Caco-2 (cell line): ENCODE results near the gene FLT3LG. TPM values are rescaled to one million over a fixed set of nuclear protein-coding genes. Genes with fewer than 3 reads are reported as not detected.
A peak's percentile ranks its signal among the peaks of the same experiment; 100 is the strongest.

Experiments used
- BruUV-seq: library from RNA; stranded (reverse); fragments of 400-500 nt; replicated peaks from 2 replicates; lab custom pipeline; 2021; lab: Mats Ljungman, UMichigan
- CTCF ChIA-PET: fragments of 300-600 bp; sonication (Branson Sonifier 250); formaldehyde crosslinking; loops from one replicate; lab custom pipeline; 2022; ENCODE audit warnings: antibody characterized with exemption; lab: Charles Lee
- POLR2A ChIA-PET: fragments of 300-600 bp; sonication (Branson Sonifier 250); formaldehyde crosslinking; loops from one replicate; lab custom pipeline; 2022; ENCODE audit warnings: antibody characterized with exemption; lab: Charles Lee
- DNase-seq, 2 experiments: peaks; one replicate each; pipeline versions ENCODE4 v3.0.0 to v3.0.0-alpha.2; 2020 to 2022
- H3K27me3 ChIP-seq: replicated peaks from 2 replicates; pipeline ENCODE4 v1.6.0; 2011; ENCODE audit warnings: low read length; ENCODE audit not compliant: control insufficient read depth, insufficient read depth
- H3K36me3 ChIP-seq: 2 replicates; pipeline ENCODE4 v1.5.1; 2011; ENCODE audit warnings: low read length; ENCODE audit not compliant: control insufficient read depth, insufficient read depth
- H3K4me1 ChIP-seq: fragments of 250-450 bp; sonication (Bioruptor Pico); 2 replicates; pipeline ENCODE4 v1.5.1; 2020; ENCODE audit warnings: mild to moderate bottlenecking
- H3K4me3 ChIP-seq: 2 replicates; pipeline ENCODE4 v1.5.1; 2011; ENCODE audit warnings: low read depth, mild to moderate bottlenecking, control low read depth, low read length
- H3K9me3 ChIP-seq: fragments of 250-450 bp; sonication (Bioruptor Pico); 2 replicates; pipeline ENCODE4 v1.5.1; 2020; ENCODE audit warnings: mild to moderate bottlenecking, moderate library complexity
- H3K27ac Mint-ChIP-seq: one replicate; pipeline ENCODE4 v1.8.0; 2022; ENCODE audit warnings: mixed read lengths; ENCODE audit not compliant: unreplicated experiment
- H3K27me3 Mint-ChIP-seq: one replicate; pipeline ENCODE4 v1.8.0; 2022; ENCODE audit warnings: mixed read lengths; ENCODE audit not compliant: insufficient read depth, unreplicated experiment
- H3K36me3 Mint-ChIP-seq: one replicate; pipeline ENCODE4 v1.8.0; 2022; ENCODE audit warnings: mild to moderate bottlenecking, mixed read lengths; ENCODE audit not compliant: insufficient read depth, unreplicated experiment
- H3K4me1 Mint-ChIP-seq: one replicate; pipeline ENCODE4 v1.8.0; 2022; ENCODE audit warnings: low read depth, mixed read lengths; ENCODE audit not compliant: unreplicated experiment
- H3K4me3 Mint-ChIP-seq: one replicate; pipeline ENCODE4 v1.8.0; 2022; ENCODE audit warnings: mild to moderate bottlenecking, moderate library complexity, mixed read lengths; ENCODE audit not compliant: unreplicated experiment
- H3K9me3 Mint-ChIP-seq: one replicate; pipeline ENCODE4 v1.8.0; 2022; ENCODE audit warnings: mixed read lengths; ENCODE audit not compliant: unreplicated experiment
- CTCF ChIP-seq, 2 experiments: fragments of 200-600 bp in 1 of 2; IDR thresholded peaks; 1 replicate in 1 of 2; 2 replicates in 1 of 2; pipeline versions ENCODE4 v1.5.1 to v1.8.0; 2011 to 2022; ENCODE audit warnings: antibody characterized with exemption in 1 of 2, control low read depth in 1 of 2, inconsistent platforms in 1 of 2, low read depth in 1 of 2, low read length in 1 of 2, mild to moderate bottlenecking in 1 of 2, moderate library complexity in 1 of 2; ENCODE audit not compliant: insufficient read depth in 1 of 2, severe bottlenecking in 1 of 2, unreplicated experiment in 1 of 2
- intact Hi-C: fragments of 100-400 bp; cut with micrococcal nuclease; formaldehyde crosslinking; loops from one replicate; pipeline ENCODE4 v1.10.0; 2022; ENCODE audit not compliant: unreplicated experiment
- total RNA-seq: library from RNA; stranded (reverse); gene quantifications from 2 replicates; pipeline ENCODE4 v1.2.3, GENCODE V29; 2022

The FLT3LG gene
- total RNA-seq, 1 experiment from 2014 or later, result 2.1 TPM

GRCh38 chr19:49507803-49508494, 33.9 kb downstream of the FLT3LG start:
- H3K4me1 Mint-ChIP-seq, result peaks cover 16% of the 10 kb centered on the region
- peaks cover 12% of the 10 kb centered on the region for H3K4me1 ChIP-seq
- no peaks in the 10 kb centered on the region for H3K9me3 ChIP-seq
- H3K36me3 ChIP-seq, result no peaks in the 10 kb centered on the region
- no peak overlapping the region for H3K4me3 Mint-ChIP-seq
- H3K4me3 ChIP-seq, result no peak overlapping the region
- H3K27me3 ChIP-seq, result no peaks in the 10 kb centered on the region
- no TSS peak for BruUV-seq
- DNase-seq, result no peak
- no peaks in the 10 kb centered on the region for H3K36me3 Mint-ChIP-seq
- H3K9me3 Mint-ChIP-seq, result no peaks in the 10 kb centered on the region
- TF ChIP-seq CTCF (IDR thresholded peaks at IDR 0.05; ENCODE audit: insufficient read depth in 1 of 2, low read depth in 1 of 2, low read length in 1 of 2, severe bottlenecking in 1 of 2, unreplicated experiment in 1 of 2), result no peak
- POLR2A ChIA-PET, result no interaction called here
- no peaks in the 10 kb centered on the region for H3K27me3 Mint-ChIP-seq
- no peak overlapping the region for H3K27ac Mint-ChIP-seq
- CTCF ChIA-PET, result interaction anchor here (0.6 to 3.1 kb wide), 3 partner anchors 38 to 61 kb away, joined by 3 to 62 read pairs (median 3); no protein-coding TSS in a partner anchor
- intact Hi-C loops, result no loop called here

- intact Hi-C loops, result no loop called here
- peak; percentile 76 to 80 for DNase-seq
- Histone ChIP-seq H3K36me3 (0 out of 2 replicates have a peak, but pooled peaks cover 4% of the 10 kb centered on the region), H3K4me1 (peaks cover 18% of the 10 kb centered on the region), H3K9me3 (no peaks in the 10 kb centered on the region), H3K4me3 (peak overlapping the region; percentile 86), H3K27me3 (no peaks in the 10 kb centered on the region)
- no peak for TF ChIP-seq CTCF (IDR thresholded peaks at IDR 0.05; ENCODE audit: insufficient read depth in 1 of 2, low read depth in 1 of 2, low read length in 1 of 2, severe bottlenecking in 1 of 2, unreplicated experiment in 1 of 2)
- Mint-ChIP-seq H3K4me1 (peaks cover 24% of the 10 kb centered on the region), H3K27ac (peak overlapping the region; percentile 88), H3K4me3 (peak overlapping the region; percentile 100), H3K36me3 (peaks cover 19% of the 10 kb centered on the region), H3K9me3 (no peaks in the 10 kb centered on the region), H3K27me3 (no peaks in the 10 kb centered on the region)
- no TSS peak for BruUV-seq
- ChIA-PET CTCF (interaction anchor here (1.0 to 3.8 kb wide), 5 partner anchors 22 to 58 kb away, joined by 3 to 35 read pairs (median 6); no protein-coding TSS in a partner anchor), POLR2A (interaction anchor here (0.7 to 1.4 kb wide), 3 partner anchors 33 to 171 kb away, joined by 3 to 7 read pairs (median 4); partner anchors contain the start of gene NOSIP)
These were observed 39.1 kb downstream of the FLT3LG start for GRCh38 chr19:49512970-49513745.

- POLR2A ChIA-PET, result interaction anchor here (0.5 to 1.4 kb wide), 5 partner anchors 9 to 67 kb away, joined by 3 to 17 read pairs (median 6); partner anchors contain the start of genes NOSIP and RCN3
- H3K4me3 ChIP-seq, result peak overlapping the region; percentile 86
These were observed 39.7 kb downstream of the FLT3LG start for GRCh38 chr19:49513746-49514118.

More at GRCh38 chr19:49513746-49514118, 39.7 kb downstream of the FLT3LG start:
- peaks cover 18% of the 10 kb centered on the region for H3K4me1 ChIP-seq
- no peaks in the 10 kb centered on the region for H3K27me3 ChIP-seq
- no peak for TF ChIP-seq CTCF (IDR thresholded peaks at IDR 0.05; ENCODE audit: insufficient read depth in 1 of 2, low read depth in 1 of 2, low read length in 1 of 2, severe bottlenecking in 1 of 2, unreplicated experiment in 1 of 2)
- intact Hi-C loops, result no loop called here
- Mint-ChIP-seq H3K36me3 (peaks cover 19% of the 10 kb centered on the region), H3K9me3 (no peaks in the 10 kb centered on the region), H3K4me3 (peak overlapping the region; percentile 100), H3K27me3 (no peaks in the 10 kb centered on the region), H3K4me1 (peaks cover 24% of the 10 kb centered on the region), H3K27ac (peak overlapping the region; percentile 80)
- 0 out of 2 replicates have a peak, but pooled peaks cover 4% of the 10 kb centered on the region for H3K36me3 ChIP-seq
- no peak for DNase-seq
- BruUV-seq, result TSS peak; percentile 58
- CTCF ChIA-PET, result interaction anchor here (1.2 to 3.8 kb wide), 4 partner anchors 21 to 56 kb away, joined by 3 to 35 read pairs (median 8); no protein-coding TSS in a partner anchor
- H3K9me3 ChIP-seq, result no peaks in the 10 kb centered on the region
